Activated CD4-positive, alpha-beta T cell treated with anti-CD3 and anti-CD28 coated beads for 36 hours (primary cell): ENCODE results near the gene NAT14. TPM values are rescaled to one million over a fixed set of nuclear protein-coding genes. Genes with fewer than 3 reads are reported as not detected.
A peak's percentile ranks its signal among the peaks of the same experiment; 100 is the strongest.
"Not testable (repeated sequence)": the region's sequence is repeated elsewhere in the genome, so short reads cannot be mapped to it uniquely, and the experiment has no call there.

ENCODE experiments used
- ATAC-seq: fragments of 200-7000 bp; cut with Tn5 transposase; one replicate; pipeline ENCODE4 v1.10.0; 2021; ENCODE audit warnings: mild to moderate bottlenecking, moderate library complexity
- CTCF ChIA-PET: fragments of 350-600 bp; sonication (Branson Sonifier 250); formaldehyde crosslinking; loops from one replicate; lab custom pipeline; 2021; ENCODE audit warnings: antibody characterized with exemption; lab: Charles Lee
- POLR2A ChIA-PET: fragments of 350-600 bp; sonication (Branson Sonifier 250); formaldehyde crosslinking; loops from one replicate; lab custom pipeline; 2021; ENCODE audit warnings: antibody characterized with exemption, inconsistent platforms; lab: Charles Lee
- DNase-seq: peaks from one replicate; pipeline ENCODE4 v3.0.0-alpha.2; 2020
- H3K27ac Mint-ChIP-seq: one replicate; pipeline ENCODE4 v1.8.0; 2021; ENCODE audit warnings: mixed read lengths
- H3K27me3 Mint-ChIP-seq: one replicate; pipeline ENCODE4 v1.8.0; 2021; ENCODE audit warnings: mixed read lengths
- H3K36me3 Mint-ChIP-seq: one replicate; pipeline ENCODE4 v1.8.0; 2021; ENCODE audit warnings: low read depth, mixed read lengths
- H3K4me1 Mint-ChIP-seq: one replicate; pipeline ENCODE4 v1.8.0; 2021; ENCODE audit warnings: mixed read lengths
- H3K4me3 Mint-ChIP-seq: one replicate; pipeline ENCODE4 v1.8.0; 2021; ENCODE audit warnings: mild to moderate bottlenecking, moderate library complexity, mixed read lengths
- H3K9me3 Mint-ChIP-seq: one replicate; pipeline ENCODE4 v1.8.0; 2021; ENCODE audit warnings: low read depth, mixed read lengths
- intact Hi-C, 2 experiments: fragments of 100-400 bp; cut with DNase I in 1 of 2; cut with micrococcal nuclease in 1 of 2; formaldehyde crosslinking; loops; one replicate each; pipeline versions ENCODE4 v1.14.2 to v1.15.1; 2022 to 2024; cut with DNase I, micrococcal nuclease
- total RNA-seq, 2 experiments: library from RNA; stranded (reverse); gene quantifications; one replicate each; pipeline ENCODE4 v1.2.3, GENCODE V29; 2021

Gene NAT14
- total RNA-seq, 2 experiments from 2014 or later = 8.2 to 14.8 TPM

DNA sequence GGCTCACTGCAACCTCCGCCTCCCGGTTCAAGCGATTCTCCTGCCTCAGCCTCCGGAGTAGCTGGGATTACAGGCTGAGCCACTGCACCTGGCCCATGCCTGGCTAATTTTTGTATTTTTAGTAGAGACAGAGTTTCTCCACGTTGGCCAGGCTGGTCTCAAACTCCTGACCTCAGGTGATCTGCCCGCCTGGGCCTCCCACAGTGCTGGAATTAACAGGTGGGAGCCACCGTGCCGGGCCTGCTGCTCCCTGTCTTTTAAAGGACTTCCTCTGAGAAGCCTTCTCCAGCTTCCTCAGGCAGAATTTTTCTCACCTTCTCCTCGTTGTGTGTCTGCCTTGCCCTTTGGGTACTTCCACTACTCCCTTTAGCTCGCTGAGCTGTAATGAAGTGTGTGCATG is 11.8 kb downstream of the NAT14 start:
- H3K27ac Mint-ChIP-seq, DNase-seq, ATAC-seq, intact Hi-C loops, H3K27me3 Mint-ChIP-seq, H3K4me1 Mint-ChIP-seq, H3K9me3 Mint-ChIP-seq, H3K36me3 Mint-ChIP-seq, H3K4me3 Mint-ChIP-seq: not testable (repeated sequence)
- ChIA-PET CTCF (interaction anchor here (1.1 kb wide), 1 partner anchor 35 kb away, joined by 5 read pairs; the partner anchor contains the start of gene ISOC2), POLR2A (interaction anchor here (1.2 kb wide), 1 partner anchor 11 kb away, joined by 6 read pairs; no protein-coding TSS in a partner anchor)

DNA sequence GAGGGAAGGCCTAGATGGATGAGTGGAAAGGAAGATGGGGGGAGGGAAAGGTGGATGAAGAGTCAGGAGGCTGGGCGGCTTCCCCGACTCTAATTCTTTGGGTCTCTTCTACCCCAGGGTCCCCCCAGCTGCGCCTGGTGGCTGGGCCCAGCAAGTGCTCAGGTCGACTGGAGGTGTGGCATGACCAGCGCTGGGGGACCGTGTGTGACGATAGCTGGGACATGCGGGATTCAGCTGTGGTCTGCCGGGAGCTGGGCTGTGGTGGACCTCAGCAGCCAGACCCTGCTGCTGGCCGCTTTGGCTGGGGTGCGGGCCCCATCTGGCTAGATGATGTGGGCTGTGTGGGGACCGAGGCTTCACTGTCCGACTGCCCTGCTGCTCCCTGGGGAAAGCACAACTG is 12.8 kb downstream of the NAT14 start:
- Mint-ChIP-seq H3K4me3 (no peak overlapping the region), H3K27me3 (peaks cover 2% of the 10 kb centered on the region), H3K36me3 (no peaks in the 10 kb centered on the region), H3K9me3 (no peaks in the 10 kb centered on the region), H3K4me1 (peaks cover 9% of the 10 kb centered on the region), H3K27ac (no peak overlapping the region)
- ChIA-PET CTCF (interaction anchor here (0.7 to 1.7 kb wide), 3 partner anchors 31 to 77 kb away, joined by 3 to 5 read pairs (median 5); partner anchors contain the start of gene ISOC2), POLR2A (interaction anchor here (0.7 to 1.2 kb wide), 2 partner anchors 12 to 241 kb away, joined by 3 to 6 read pairs; no protein-coding TSS in a partner anchor)
- no peak for DNase-seq
- intact Hi-C loops = no loop called here
- no peak for ATAC-seq

DNA sequence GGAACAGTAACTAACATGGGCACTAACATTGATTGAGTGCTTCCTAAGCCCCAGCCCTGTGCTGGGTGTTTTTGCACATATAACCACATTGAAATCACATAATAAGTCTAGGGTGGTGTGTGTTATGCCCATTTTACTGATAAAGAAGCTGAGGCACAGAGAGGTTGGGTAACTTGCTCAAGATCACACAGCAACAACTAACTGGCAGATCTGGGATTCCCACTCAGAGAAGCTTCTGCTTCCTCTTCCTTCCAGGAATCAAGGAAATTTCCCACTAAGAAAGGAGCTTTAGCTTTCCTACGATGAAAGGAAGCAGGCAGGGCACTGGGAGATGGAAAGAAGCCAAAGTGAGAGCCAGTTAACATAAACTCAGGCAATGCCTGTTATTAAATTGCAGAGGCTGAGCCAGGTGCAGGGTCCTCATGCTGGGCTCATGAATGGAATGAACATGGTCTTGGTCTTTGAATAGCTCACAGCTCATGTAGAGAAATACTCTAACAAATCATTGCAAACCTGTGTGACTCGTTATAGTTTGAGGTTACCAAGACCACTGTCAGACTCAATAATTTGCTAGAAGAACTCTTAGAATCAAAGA is 13.4 kb downstream of the NAT14 start:
- Mint-ChIP-seq H3K36me3 (peaks cover 2% of the 10 kb centered on the region), H3K27me3 (no peaks in the 10 kb centered on the region), H3K4me3 (no peak overlapping the region), H3K9me3 (peaks cover 3% of the 10 kb centered on the region), H3K4me1 (peaks cover 13% of the 10 kb centered on the region), H3K27ac (no peak overlapping the region)
- DNase-seq (no peak), ATAC-seq (no peak)
- CTCF ChIA-PET = interaction anchor here (0.7 to 1.7 kb wide), 2 partner anchors 31 to 76 kb away, joined by 3 to 5 read pairs; no protein-coding TSS in a partner anchor
- POLR2A ChIA-PET = interaction anchor here (0.7 to 1.2 kb wide), 2 partner anchors 13 to 241 kb away, joined by 3 to 6 read pairs; no protein-coding TSS in a partner anchor
- intact Hi-C loops = no loop called here

DNA sequence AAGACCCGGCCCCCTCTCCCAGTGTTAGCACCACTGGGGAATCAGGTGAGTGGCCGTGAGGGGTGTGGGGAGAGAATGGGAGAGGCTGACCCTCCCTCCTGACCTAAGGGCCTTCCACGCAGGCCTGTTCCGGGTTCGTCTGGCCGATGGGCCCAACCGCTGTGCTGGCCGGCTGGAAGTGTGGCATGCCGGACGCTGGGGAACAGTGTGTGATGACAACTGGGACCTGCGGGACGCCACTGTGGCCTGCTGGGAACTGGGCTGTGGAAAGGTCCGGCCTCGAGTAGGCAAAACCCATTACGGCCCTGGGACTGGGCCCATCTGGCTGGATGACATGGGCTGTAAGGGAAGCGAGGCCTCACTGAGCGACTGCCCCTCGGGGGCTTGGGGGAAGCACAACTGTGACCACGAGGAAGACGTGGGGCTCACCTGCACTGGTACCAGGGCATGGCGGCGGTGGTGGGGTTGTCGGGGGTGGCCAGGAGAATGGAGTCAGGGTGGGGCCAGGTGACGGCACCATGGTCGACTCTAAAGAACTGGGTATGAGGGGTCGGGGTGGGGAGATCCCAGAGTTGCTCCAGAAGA is 15.5 kb downstream of the NAT14 start:
- Mint-ChIP-seq H3K27me3 (no peaks in the 10 kb centered on the region), H3K4me3 (no peak overlapping the region), H3K4me1 (peaks cover 19% of the 10 kb centered on the region), H3K27ac (no peak overlapping the region), H3K9me3 (peaks cover 3% of the 10 kb centered on the region), H3K36me3 (peaks cover 3% of the 10 kb centered on the region)
- ChIA-PET POLR2A (no interaction called here), CTCF (interaction anchor here (0.6 to 1.0 kb wide), 3 partner anchors 33 to 202 kb away, joined by 3 to 4 read pairs (median 3); no protein-coding TSS in a partner anchor)
- DNase-seq (no peak), ATAC-seq (no peak)
- intact Hi-C loops = loop anchor here in 1 of 2 experiments (10.0 kb wide), 1 partner anchor 356 kb away; the partner anchor contains the start of gene TNNT1

DNA sequence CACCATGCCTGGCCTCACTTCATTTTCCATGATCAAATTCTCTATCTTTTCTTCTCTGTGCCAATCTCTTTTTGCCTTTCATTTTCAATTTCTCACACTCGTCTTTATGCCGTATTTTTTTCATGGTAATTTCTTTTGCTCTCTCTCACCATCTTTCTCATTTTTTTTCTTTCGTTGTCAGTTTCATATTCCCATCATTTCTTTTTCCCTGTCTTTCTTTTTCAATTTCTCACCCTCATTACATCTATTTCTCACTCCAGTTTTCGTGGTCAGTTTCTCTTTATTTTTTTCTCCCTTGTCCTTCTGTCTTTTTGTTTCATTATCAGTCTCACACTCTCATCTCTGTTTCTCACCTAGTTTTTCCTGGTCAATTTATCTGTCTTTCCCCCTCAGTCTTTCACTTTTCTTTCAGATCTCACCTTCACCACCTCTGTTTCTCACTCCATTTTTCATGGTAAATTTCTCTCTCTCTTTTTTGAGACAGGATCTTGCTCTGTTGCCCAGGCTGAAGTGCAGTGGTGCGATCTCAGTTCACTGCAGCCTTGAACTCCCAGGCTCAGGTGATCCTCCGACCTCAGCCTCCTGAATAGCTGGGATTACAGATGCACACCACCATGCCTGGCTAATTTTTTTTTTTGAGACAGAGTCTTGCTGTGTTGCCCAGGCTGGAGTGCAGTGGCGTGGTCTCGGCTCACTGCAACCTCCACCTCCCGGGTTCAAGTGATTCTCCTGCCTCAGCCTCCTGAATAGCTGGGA is 17.4 kb downstream of the NAT14 start:
- ChIA-PET CTCF (interaction anchor here (0.6 to 0.7 kb wide), 2 partner anchors 83 to 289 kb away, joined by 3 read pairs; no protein-coding TSS in a partner anchor), POLR2A (interaction anchor here (0.6 kb wide), 1 partner anchor 214 kb away, joined by 5 read pairs; no protein-coding TSS in a partner anchor)
- H3K4me1 Mint-ChIP-seq = peaks cover 19% of the 10 kb centered on the region
- intact Hi-C loops = loop anchor here (2.0 to 10.0 kb wide), 2 partner anchors 42 to 358 kb away; partner anchors contain the start of genes ISOC2 (in 1 of the 2) and TNNT1 (in 1 of the 2)
- no peaks in the 10 kb centered on the region for H3K27me3 Mint-ChIP-seq
- H3K9me3 Mint-ChIP-seq = peaks cover 3% of the 10 kb centered on the region
- H3K4me3 Mint-ChIP-seq = peak overlapping the region; percentile 18
- ATAC-seq = no peak
- no peak for DNase-seq
- H3K36me3 Mint-ChIP-seq = peaks cover 3% of the 10 kb centered on the region
- peak overlapping the region; percentile 49 for H3K27ac Mint-ChIP-seq

DNA sequence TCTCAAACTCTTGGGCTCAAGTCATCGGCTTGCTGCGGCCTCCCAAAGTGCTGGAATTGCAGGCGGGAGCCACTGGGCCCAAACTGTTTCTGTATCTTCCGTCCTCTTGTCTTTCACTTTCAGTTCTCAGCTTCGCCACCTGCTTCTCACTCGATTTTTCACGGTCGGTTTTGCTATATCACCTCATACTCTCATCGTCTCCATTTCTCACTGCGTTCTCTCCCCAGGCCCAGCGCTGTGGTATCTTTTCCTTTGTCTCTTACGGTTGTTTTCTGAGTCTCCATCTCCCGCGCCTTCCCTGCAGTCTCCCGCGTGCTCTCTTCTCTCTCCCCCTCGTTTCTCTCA is 18.1 kb downstream of the NAT14 start:
- ATAC-seq = no peak
- peaks cover 19% of the 10 kb centered on the region for H3K4me1 Mint-ChIP-seq
- H3K36me3 Mint-ChIP-seq = peaks cover 3% of the 10 kb centered on the region
- no peaks in the 10 kb centered on the region for H3K27me3 Mint-ChIP-seq
- ChIA-PET CTCF (interaction anchor here (0.6 to 2.4 kb wide), 18 partner anchors 9 to 417 kb away, joined by 3 to 30 read pairs (median 4); partner anchors contain the start of gene ZNF628), POLR2A (no interaction called here)
- H3K9me3 Mint-ChIP-seq = peaks cover 3% of the 10 kb centered on the region
- intact Hi-C loops = loop anchor here (1.0 to 10.0 kb wide), 6 partner anchors 27 to 358 kb away; partner anchors contain the start of genes ZNF628 (in 2 of the 2), ISOC2 (in 1 of the 2) and TNNT1 (in 1 of the 2)
- H3K27ac Mint-ChIP-seq = peak overlapping the region; percentile 67
- H3K4me3 Mint-ChIP-seq = peak overlapping the region; percentile 65
- DNase-seq = no peak

DNA sequence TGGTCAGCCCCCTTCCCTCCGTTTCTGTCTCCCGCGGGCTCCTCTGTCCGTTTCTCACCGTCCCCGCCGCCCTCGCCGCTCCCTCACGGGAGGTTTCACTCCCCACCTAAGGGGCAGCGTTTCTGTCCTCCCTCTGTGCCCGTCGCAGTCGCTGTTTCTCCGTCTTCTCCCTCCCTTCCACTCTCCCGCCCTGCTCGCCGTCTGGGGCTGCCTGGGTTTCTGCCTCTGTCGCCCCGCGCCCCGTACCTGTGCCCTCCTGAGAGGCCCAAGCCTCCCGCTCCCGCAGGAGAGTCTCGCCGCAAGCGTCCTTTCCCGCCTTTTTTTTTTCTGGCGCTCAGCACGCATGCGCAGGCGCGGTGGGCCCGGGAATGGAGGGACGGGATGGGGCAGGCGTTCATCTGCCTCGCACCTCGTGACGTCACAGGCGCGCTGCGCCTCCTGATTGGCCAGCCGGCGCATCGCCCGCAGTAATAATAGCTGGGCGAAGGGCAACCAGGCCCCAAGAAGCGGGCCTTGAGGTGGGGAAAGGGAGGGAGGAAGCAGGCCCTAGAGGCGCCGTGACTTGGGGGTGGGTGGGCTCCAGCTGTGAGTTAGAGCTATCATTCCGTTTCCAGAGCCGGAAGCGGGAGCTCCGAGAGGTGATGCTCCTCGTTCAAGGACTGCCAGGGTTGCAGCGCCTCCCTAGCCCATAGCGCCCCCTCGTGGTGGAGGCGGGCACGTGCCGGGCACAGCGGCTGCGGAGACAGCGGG is 18.7 kb downstream of the NAT14 start:
- H3K36me3 Mint-ChIP-seq = peaks cover 3% of the 10 kb centered on the region
- DNase-seq = peak; percentile 96
- CTCF ChIA-PET = interaction anchor here (0.6 to 2.4 kb wide), 38 partner anchors 9 to 1030 kb away, joined by 3 to 30 read pairs (median 4); partner anchors contain the start of genes ISOC2, NAT14, PPP6R1 and UBE2S
- H3K9me3 Mint-ChIP-seq = peaks cover 3% of the 10 kb centered on the region
- no peaks in the 10 kb centered on the region for H3K27me3 Mint-ChIP-seq
- intact Hi-C loops = loop anchor here (1.0 to 10.0 kb wide), 9 partner anchors 27 to 362 kb away; partner anchors contain the start of genes ZNF628 (in 2 of the 2), ISOC2 (in 1 of the 2), TNNT1 (in 1 of the 2) and ZNF784 (in 1 of the 2)
- peak overlapping the region; percentile 65 for H3K4me3 Mint-ChIP-seq
- peaks cover 19% of the 10 kb centered on the region for H3K4me1 Mint-ChIP-seq
- POLR2A ChIA-PET = interaction anchor here (0.6 to 1.3 kb wide), 6 partner anchors 19 to 291 kb away, joined by 3 to 5 read pairs (median 3); partner anchors contain the start of genes FIZ1 and NAT14
- peak; percentile 97 for ATAC-seq
- peak overlapping the region; percentile 67 for H3K27ac Mint-ChIP-seq

DNA sequence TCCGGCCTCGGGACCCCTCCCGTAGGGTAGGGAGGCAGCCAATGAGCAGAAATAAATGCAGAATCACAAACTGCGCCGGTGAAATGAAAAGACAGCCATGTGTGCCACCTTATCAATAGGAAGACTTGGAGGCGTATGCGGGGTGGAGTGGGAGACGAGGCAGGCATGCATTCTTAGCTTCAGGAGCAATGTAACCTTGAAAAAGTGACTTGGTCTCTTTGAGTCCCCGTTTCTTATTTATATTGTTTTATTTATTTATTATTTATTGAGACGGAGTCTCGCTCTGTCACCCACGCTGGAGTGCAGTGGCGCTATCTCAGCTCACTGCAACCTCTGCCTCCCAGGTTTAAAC is 19.2 kb downstream of the NAT14 start:
- Mint-ChIP-seq H3K4me3 (peak overlapping the region; percentile 65), H3K4me1 (peaks cover 19% of the 10 kb centered on the region), H3K9me3 (peaks cover 3% of the 10 kb centered on the region), H3K27ac (no peak overlapping the region), H3K27me3 (peaks cover under 1% of the 10 kb centered on the region), H3K36me3 (peaks cover 3% of the 10 kb centered on the region)
- ChIA-PET CTCF (interaction anchor here (0.6 to 2.4 kb wide), 34 partner anchors 8 to 1030 kb away, joined by 3 to 30 read pairs (median 4); partner anchors contain the start of genes ISOC2, NAT14, PPP6R1 and UBE2S), POLR2A (interaction anchor here (0.6 to 1.3 kb wide), 7 partner anchors 19 to 291 kb away, joined by 3 to 5 read pairs (median 3); partner anchors contain the start of genes FIZ1 and NAT14)
- intact Hi-C loops = loop anchor here (1.0 to 10.0 kb wide), 5 partner anchors 37 to 363 kb away; partner anchors contain the start of genes TNNT1 (in 1 of the 2) and ZNF784 (in 1 of the 2)
- no peak for DNase-seq
- ATAC-seq = no peak

DNA sequence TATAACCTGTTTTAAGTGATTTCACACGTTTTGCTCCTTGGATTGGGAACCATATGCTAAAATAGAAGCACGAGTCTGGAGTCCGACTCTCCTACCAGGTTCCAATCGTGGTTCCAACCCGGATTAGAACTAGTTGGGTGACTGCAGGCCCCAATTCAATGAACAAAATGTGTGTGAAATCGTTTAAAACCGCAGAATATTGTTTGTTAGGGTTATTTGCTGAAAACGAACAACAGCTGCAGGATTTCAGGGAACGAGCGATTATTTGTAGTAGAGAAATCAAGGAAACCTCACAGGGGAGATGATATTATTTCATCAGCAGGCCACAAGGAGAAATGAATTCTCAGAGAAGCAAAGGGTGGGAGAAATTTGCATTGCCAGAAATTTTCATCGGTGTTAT is 20.0 kb downstream of the NAT14 start:
- ChIA-PET CTCF (interaction anchor here (0.8 to 2.4 kb wide), 11 partner anchors 8 to 364 kb away, joined by 3 to 30 read pairs (median 8); partner anchors contain the start of gene ISOC2), POLR2A (interaction anchor here (0.7 kb wide), 1 partner anchor 245 kb away, joined by 3 read pairs; no protein-coding TSS in a partner anchor)
- Mint-ChIP-seq H3K9me3 (peaks cover 3% of the 10 kb centered on the region), H3K4me3 (no peak overlapping the region), H3K36me3 (peaks cover 3% of the 10 kb centered on the region), H3K27ac (no peak overlapping the region), H3K4me1 (peaks cover 19% of the 10 kb centered on the region), H3K27me3 (peaks cover 2% of the 10 kb centered on the region)
- no peak for DNase-seq
- intact Hi-C loops = loop anchor here (1.0 to 10.0 kb wide), 5 partner anchors 38 to 364 kb away; partner anchors contain the start of genes TNNT1 (in 1 of the 2) and ZNF784 (in 1 of the 2)
- no peak for ATAC-seq
